ENCODE data around the gene SSH3.
A peak's percentile ranks its signal among the peaks of the same experiment; 100 is the strongest.

SSH3 gene

DNA sequence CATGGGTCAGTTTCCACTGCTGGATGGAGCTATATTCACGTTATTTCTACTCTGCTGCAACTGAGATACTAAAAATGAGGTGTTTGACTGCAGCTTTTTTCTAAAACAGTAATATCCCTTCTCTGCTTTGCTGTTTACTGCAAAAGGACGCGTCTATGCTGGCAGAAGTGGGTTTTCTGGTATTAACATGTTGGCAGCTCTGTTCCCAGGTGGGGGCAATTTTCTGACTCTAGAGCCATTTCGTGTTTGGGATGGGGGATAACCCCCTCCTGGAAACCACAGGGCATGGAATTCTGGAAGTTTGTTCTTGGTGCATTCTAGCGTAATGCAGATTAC is 32.2 kb upstream of the SSH3 start:
- TF ChIP-seq Cebpa-rat (IDR thresholded peaks at IDR 0.05), result no peak
- no peaks in the 10 kb centered on the region for H3K27me3 ChIP-seq
- peaks cover 0 to 73% (median 49%) of the 10 kb centered on the region in 11 experiments; a peak in 13 of 22 replicates for H4K20me1 ChIP-seq
- H3K4me2 ChIP-seq, result peak overlapping the region; percentile 99 to 100 (median 100)
- H3K9me3 ChIP-seq (replicated peaks in 1 of 11), result no peaks in the 10 kb centered on the region
- peaks cover 76 to 84% (median 78%) of the 10 kb centered on the region in 10 experiments for H3K4me1 ChIP-seq
- peak overlapping the region; percentile 93 to 100 (median 99) for H3K9ac ChIP-seq
- H3K4me3 ChIP-seq, result peak overlapping the region; percentile 87 to 100 (median 99)
- H3K27ac ChIP-seq, result peak overlapping the region; percentile 35 to 100 (median 99); a peak in 21 of 22 replicates
- H3K36me3 ChIP-seq, result peaks cover 66 to 93% (median 85%) of the 10 kb centered on the region in 11 experiments

DNA sequence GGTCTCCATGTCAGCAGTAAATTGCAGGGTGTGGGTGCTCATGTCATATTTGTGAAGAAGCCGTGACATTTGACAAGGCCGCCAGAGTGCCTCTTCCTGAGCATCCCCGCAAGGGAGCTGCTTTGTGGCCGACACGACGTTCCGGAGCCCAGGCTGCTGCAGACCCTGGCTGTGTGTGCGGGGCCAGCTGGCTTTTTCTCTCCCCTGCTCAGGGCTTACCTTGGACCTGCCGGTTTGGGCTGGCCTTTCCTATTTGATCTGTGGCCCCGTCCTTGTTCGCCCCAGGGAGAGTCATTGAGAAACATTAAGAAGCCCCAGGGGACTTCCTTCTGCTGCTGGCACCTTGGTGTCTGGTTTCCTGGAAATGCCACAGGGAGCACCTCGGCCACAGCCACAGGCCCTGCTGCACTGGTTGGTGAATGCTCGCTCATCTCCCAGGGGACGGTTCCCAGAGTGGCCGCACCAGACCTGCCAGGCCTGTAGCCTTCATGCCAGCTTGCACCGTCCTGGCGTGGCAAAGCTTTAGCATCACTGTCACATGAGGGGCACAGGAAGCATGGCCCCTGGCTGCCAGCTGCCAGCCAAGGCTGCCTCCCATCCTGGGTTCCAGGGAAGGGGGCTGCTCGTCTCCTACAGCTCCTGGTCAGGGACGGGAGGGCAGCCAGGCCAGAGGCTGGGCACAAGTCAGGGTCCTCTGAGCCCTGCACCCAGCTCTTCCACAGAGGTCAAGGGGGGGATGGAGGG is 31.6 kb upstream of the SSH3 start:
- Histone ChIP-seq H3K4me3 (peak overlapping the region; percentile 87 to 100 (median 99)), H3K27me3 (no peaks in the 10 kb centered on the region), H3K36me3 (peaks cover 66 to 98% (median 88%) of the 10 kb centered on the region in 11 experiments), H3K4me2 (peak overlapping the region; percentile 99 to 100 (median 100)), H3K9me3 (replicated peaks in 1 of 11) (no peaks in the 10 kb centered on the region), H3K9ac (peak overlapping the region; percentile 93 to 100 (median 99)), H3K4me1 (peaks cover 81 to 90% (median 83%) of the 10 kb centered on the region in 10 experiments), H3K27ac (peak overlapping the region; percentile 93 to 100 (median 99); a peak in 21 of 22 replicates), H4K20me1 (peaks cover 0 to 73% (median 49%) of the 10 kb centered on the region in 11 experiments; a peak in 13 of 22 replicates)
- peak in 5 of 11 experiments; percentile 17 to 73 (median 55); a peak in 7 of 22 replicates for TF ChIP-seq Cebpa-rat (IDR thresholded peaks at IDR 0.05)

DNA sequence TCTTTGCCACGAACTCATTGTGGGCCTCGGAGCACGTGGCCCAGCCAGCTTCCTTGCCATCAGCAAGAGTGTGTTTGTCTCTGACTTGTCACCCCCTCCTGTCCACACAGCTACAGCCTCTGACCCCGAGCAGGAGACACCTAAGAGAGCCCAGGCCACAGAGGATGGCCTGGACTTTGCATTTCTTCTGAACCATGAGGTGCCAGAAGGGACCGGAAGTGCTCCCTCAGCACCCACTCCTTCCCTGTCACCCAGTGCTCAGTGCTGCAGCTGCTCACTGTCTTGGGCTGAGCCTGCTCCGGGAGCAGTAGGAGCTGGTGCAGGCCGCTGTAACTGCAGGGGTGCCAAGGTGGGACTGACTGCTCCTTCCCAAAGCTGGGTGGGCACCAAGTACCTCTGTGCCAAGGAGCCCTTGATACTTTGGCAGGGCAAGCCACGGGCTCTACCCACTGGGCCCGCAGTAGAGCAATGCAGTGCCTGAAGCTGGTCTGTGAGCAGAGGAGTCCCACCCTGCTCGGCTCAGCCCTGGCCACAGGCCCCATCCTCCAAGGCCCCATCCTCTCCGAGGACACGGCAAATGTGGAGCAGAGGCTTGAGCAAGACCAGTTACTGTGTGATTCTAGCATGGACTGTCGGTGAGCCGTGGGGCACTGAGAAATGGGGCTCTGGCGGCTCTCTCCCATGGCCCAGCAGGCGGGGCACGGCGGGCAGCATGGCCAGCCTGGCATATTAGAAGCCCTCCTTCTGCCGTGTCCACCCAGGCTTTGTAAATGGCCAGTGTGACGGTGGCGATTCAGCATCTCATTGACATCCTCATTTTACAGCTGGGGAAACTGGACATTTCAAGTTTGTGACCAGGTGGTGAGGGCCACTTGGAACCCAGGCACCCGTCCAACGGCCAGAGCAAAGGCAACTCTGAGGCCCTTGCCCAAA is 30.7 kb upstream of the SSH3 start:
- H3K4me1 ChIP-seq, result peaks cover 88 to 95% (median 90%) of the 10 kb centered on the region in 10 experiments
- H4K20me1 ChIP-seq, result peaks cover 0 to 73% (median 49%) of the 10 kb centered on the region in 11 experiments; a peak in 13 of 22 replicates
- no peaks in the 10 kb centered on the region for H3K27me3 ChIP-seq
- H3K4me2 ChIP-seq, result peak overlapping the region; percentile 99 to 100 (median 100)
- H3K27ac ChIP-seq, result peak overlapping the region; percentile 93 to 100 (median 99); a peak in 21 of 22 replicates
- H3K36me3 ChIP-seq, result peaks cover 61 to 90% (median 79%) of the 10 kb centered on the region in 11 experiments
- no peaks in the 10 kb centered on the region for H3K9me3 ChIP-seq (replicated peaks in 1 of 11)
- no peak for TF ChIP-seq Cebpa-rat (IDR thresholded peaks at IDR 0.05)
- H3K9ac ChIP-seq, result peak overlapping the region; percentile 93 to 100 (median 99)
- H3K4me3 ChIP-seq, result peak overlapping the region; percentile 87 to 100 (median 99)

DNA sequence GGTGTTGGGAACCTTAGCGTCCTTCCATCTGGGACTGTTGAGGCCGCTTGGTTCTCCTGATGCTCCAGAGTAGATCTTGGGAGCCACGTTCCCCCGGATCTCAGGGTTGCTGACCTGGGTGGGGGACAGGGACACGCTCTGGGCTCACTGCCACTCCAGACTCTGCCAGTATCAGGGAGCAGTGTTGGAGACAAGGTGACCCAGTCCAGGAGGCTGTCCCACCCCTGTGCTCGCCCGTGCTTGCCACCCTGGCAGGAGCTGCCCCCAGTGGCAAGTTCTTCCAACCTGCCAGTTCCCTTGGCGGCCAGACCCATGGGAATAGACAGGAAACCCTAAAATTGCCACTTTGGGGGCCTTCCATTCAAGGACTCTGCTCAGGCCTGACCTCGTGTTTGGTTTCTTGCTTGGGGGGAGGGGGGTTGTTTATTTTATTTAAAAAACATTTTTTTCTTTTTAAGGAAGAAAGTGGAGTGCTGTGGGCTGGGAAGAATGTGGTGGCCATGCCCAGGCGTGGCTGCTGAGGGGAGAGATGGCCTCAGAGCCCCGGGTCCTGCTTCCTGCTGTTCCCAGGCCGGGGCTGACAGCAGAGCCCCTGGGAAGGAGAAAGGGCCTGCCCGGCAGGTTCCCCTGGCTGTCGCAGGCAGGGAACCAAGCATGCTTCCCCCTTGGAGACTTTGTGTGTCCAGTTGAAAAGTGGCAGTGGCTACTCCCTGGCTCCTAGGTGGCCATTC is 29.9 kb upstream of the SSH3 start:
- Histone ChIP-seq H3K4me3 (peak overlapping the region; percentile 87 to 100 (median 99)), H3K9me3 (replicated peaks in 1 of 11) (no peaks in the 10 kb centered on the region), H4K20me1 (peaks cover 0 to 73% (median 43%) of the 10 kb centered on the region in 11 experiments; a peak in 13 of 22 replicates), H3K4me2 (peak overlapping the region; percentile 99 to 100 (median 100)), H3K27ac (peak overlapping the region; percentile 93 to 100 (median 99); a peak in 21 of 22 replicates), H3K36me3 (peaks cover 60 to 89% (median 81%) of the 10 kb centered on the region in 11 experiments), H3K9ac (peak overlapping the region; percentile 93 to 100 (median 99)), H3K27me3 (no peaks in the 10 kb centered on the region), H3K4me1 (peaks cover 95 to 99% (median 97%) of the 10 kb centered on the region in 10 experiments)
- no peak for TF ChIP-seq Cebpa-rat (IDR thresholded peaks at IDR 0.05)

DNA sequence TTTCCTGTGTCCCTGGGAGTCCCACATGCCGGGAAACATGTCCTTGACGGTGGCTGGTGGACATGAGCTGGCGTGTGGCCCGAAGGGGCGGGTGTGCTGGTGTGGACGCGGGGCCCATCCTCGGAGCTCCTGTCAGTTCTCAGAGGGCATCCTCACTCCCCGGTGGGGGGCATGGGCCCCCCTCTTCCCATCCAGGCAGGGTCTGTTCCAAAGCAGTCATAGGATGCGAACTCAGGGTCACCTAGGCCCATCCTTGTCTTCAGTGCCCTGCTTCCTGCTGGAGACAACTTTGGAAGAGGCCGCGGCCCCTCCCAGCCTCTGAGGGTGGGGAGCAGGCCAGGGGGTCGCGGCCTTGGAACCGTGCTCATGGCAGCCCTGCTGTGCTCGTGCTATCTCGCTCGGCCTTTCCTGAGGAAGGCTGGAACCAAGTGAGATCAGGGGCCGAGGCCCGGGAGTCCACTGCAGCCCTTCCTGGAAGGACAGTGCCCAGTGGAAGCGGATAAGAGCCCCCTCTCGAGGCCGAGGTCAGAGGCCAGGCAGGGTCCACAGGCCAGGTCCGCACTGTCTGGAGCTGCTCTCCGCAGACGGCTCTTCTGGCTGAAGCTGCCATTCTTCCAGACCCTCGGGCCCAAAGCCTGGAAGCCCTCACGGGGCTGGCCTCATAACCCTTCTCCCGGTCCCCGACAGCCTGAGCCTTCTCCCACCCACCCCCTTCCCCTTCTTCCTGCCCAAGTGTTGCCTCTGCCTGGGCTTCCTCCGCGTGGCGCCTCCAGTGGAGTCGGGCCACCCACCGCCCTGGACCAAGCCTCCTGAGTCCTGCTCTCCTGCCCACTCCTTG is 28.3 kb upstream of the SSH3 start:
- Histone ChIP-seq H3K4me1 (peaks cover 95 to 99% (median 97%) of the 10 kb centered on the region in 10 experiments), H3K27me3 (no peaks in the 10 kb centered on the region), H3K9ac (peak overlapping the region; percentile 93 to 100 (median 99)), H3K27ac (peak overlapping the region; percentile 93 to 100 (median 99)), H3K9me3 (replicated peaks in 1 of 11) (no peaks in the 10 kb centered on the region), H3K36me3 (peaks cover 60 to 89% (median 81%) of the 10 kb centered on the region in 11 experiments), H3K4me2 (peak overlapping the region; percentile 99 to 100 (median 100)), H3K4me3 (peak overlapping the region; percentile 87 to 100 (median 99)), H4K20me1 (peaks cover 0 to 57% (median 37%) of the 10 kb centered on the region in 11 experiments; a peak in 13 of 22 replicates)
- no peak for TF ChIP-seq Cebpa-rat (IDR thresholded peaks at IDR 0.05)

DNA sequence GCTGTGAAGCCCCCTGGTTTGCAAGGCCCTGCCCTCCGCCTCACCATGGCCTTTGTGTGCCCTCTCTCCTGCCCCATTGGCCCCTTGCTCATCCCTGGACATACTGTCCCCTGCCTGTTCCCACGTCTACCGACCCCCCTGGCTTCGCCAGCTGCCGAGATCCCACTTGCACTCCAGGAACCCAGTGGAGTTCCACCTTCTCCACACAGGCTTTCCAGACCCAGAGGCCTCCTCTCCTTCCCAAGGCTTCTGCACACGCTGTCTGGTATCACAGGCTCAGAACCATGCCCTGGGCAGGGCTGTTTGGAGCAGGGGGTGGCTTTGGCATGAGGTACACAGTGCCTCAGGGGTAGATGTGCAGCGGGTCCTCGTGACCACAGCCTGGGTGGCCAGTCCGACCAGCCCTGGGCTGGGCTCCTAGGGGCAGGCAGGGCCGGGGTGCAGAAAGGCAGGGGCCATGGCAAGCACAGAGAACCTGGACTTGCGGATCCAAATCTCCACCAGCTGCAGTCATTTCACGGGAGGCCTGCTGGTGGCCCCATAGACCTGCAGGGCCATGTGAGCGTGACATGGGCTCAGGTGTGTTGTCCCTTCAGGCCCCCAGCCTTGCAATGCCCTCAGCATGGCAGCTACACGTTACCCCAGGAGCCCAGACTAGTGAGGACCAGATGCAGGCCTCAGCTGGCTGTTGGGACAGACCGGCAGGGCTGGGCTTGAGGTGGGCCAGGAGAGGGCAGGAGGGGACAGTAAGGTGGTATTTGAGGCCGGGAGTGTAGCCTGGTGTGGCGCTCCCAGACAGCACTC is 27.5 kb upstream of the SSH3 start:
- H3K4me1 ChIP-seq, result peaks cover 97 to 99% (median 98%) of the 10 kb centered on the region in 10 experiments
- peak overlapping the region; percentile 93 to 100 (median 99) for H3K9ac ChIP-seq
- H3K27me3 ChIP-seq, result no peaks in the 10 kb centered on the region
- H3K27ac ChIP-seq, result peak overlapping the region; percentile 93 to 100 (median 99)
- peak overlapping the region; percentile 99 to 100 (median 100) for H3K4me2 ChIP-seq
- H3K36me3 ChIP-seq, result peaks cover 61 to 90% (median 82%) of the 10 kb centered on the region in 11 experiments
- no peaks in the 10 kb centered on the region for H3K9me3 ChIP-seq (replicated peaks in 1 of 11)
- H4K20me1 ChIP-seq, result peaks cover 0 to 49% (median 30%) of the 10 kb centered on the region in 11 experiments; a peak in 13 of 22 replicates
- peak overlapping the region; percentile 32 to 99 (median 98); a peak in 15 of 20 replicates for H3K4me3 ChIP-seq
- TF ChIP-seq Cebpa-rat (IDR thresholded peaks at IDR 0.05), result no peak

DNA sequence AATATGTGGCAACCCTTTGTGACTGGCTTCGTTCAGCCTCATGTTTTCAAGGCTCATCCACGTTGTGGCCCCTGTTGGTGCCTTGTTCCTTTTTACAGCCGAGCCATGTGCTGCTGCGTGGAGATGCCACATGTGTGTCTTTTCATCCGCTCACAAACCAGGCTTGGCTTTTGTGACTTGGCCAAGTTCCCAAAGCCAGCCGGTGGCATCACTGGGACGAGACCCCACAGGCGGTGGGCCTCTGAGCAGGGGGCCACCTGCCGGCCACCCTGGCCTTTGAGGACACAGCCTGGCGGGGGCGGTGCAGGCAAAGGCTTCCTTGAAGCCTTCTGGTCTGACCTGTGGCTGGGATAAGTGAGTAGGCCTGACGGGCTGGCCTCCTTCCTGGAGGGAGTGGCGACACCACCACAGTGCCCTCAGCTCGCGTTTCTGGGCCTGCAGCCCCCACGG is 26.5 kb upstream of the SSH3 start:
- Histone ChIP-seq H3K36me3 (peaks cover 64 to 90% (median 88%) of the 10 kb centered on the region in 11 experiments), H3K9ac (peak overlapping the region; percentile 93 to 100 (median 99)), H3K4me1 (peaks cover 97 to 99% (median 98%) of the 10 kb centered on the region in 10 experiments), H4K20me1 (peaks cover 0 to 39% (median 20%) of the 10 kb centered on the region in 11 experiments; a peak in 11 of 22 replicates), H3K4me3 (peak overlapping the region in 6 of 10 experiments; percentile 14 to 99 (median 42); a peak in 7 of 20 replicates), H3K27ac (peak overlapping the region; percentile 93 to 100 (median 99)), H3K9me3 (replicated peaks in 1 of 11) (no peaks in the 10 kb centered on the region), H3K4me2 (peak overlapping the region; percentile 99 to 100 (median 100)), H3K27me3 (no peaks in the 10 kb centered on the region)
- peak in 2 of 11 experiments; percentile 2 to 5; a peak in 1 of 22 replicates for TF ChIP-seq Cebpa-rat (IDR thresholded peaks at IDR 0.05)

All from BLaER1 treated with 17β-estradiol and CSF1 and Interleukin-3, amounts not matched to agents 10 nM and 100 nM (cell line).